Osteoblast (primary cell): ENCODE results near the gene SSBP2. TPM values are rescaled to one million over a fixed set of nuclear protein-coding genes. Genes with fewer than 3 reads are reported as not detected.

Source experiments
- DNase-seq: peaks from one replicate; pipeline ENCODE4 v3.0.0; 2011; ENCODE audit warnings: low spot score, mixed read lengths; ENCODE audit not compliant: insufficient read length; ENCODE audit errors: missing footprints
- H2AFZ ChIP-seq: 2 replicates; pipeline ENCODE4 v1.6.0; 2011; ENCODE audit warnings: mild to moderate bottlenecking, low read length
- H3K27ac ChIP-seq: 2 replicates; pipeline ENCODE4 v1.5.1; 2011; ENCODE audit warnings: mild to moderate bottlenecking, low read depth, low read length, moderate library complexity
- H3K27me3 ChIP-seq: 2 replicates; pipeline ENCODE4 v1.6.0; 2012; ENCODE audit warnings: mild to moderate bottlenecking, control low read depth, inconsistent platforms, low read length, moderate library complexity; ENCODE audit not compliant: insufficient read depth
- H3K36me3 ChIP-seq: 2 replicates; pipeline ENCODE4 v1.5.1; 2011; ENCODE audit warnings: mild to moderate bottlenecking, low read length, control low read depth, moderate library complexity; ENCODE audit not compliant: insufficient read depth
- H3K4me1 ChIP-seq: 2 replicates; pipeline ENCODE4 v1.5.1; 2011; ENCODE audit warnings: mild to moderate bottlenecking, low read length, control low read depth, moderate library complexity; ENCODE audit not compliant: insufficient read depth
- H3K4me2 ChIP-seq: 2 replicates; pipeline ENCODE4 v1.6.0; 2011; ENCODE audit warnings: mild to moderate bottlenecking, low read length; ENCODE audit not compliant: insufficient read depth
- H3K4me3 ChIP-seq: fragments of 200-600 bp; sonication (generic); 3 replicates; pipeline ENCODE4 v1.5.1; 2012; ENCODE audit warnings: mild to moderate bottlenecking, low read length, inconsistent platforms; ENCODE audit not compliant: insufficient read depth
- H3K79me2 ChIP-seq: 2 replicates; pipeline ENCODE4 v1.6.0; 2012; ENCODE audit warnings: mild to moderate bottlenecking, low read length, control low read depth, inconsistent platforms; ENCODE audit not compliant: insufficient read depth
- H3K9me3 ChIP-seq: 2 replicates; pipeline ENCODE4 v1.5.1; 2011; ENCODE audit warnings: low read depth, low read length, control low read depth
- H4K20me1 ChIP-seq: 2 replicates; pipeline ENCODE4 v1.6.0; 2012; ENCODE audit warnings: mild to moderate bottlenecking, low read length, control low read depth; ENCODE audit not compliant: insufficient read depth
- CTCF ChIP-seq: IDR thresholded peaks from 2 replicates; pipeline ENCODE4 v1.5.1; 2011; ENCODE audit warnings: mild to moderate bottlenecking, low read depth, low read length, moderate library complexity; ENCODE audit errors: extremely low read depth
- total RNA-seq: library from RNA; depleted of rRNA; stranded (reverse); fragments of >200 nt; gene quantifications from 2 replicates; pipeline ENCODE4 v1.2.3, GENCODE V29; 2012

SSBP2 gene
- total RNA-seq, 1 donor = 18.1 TPM

DNA sequence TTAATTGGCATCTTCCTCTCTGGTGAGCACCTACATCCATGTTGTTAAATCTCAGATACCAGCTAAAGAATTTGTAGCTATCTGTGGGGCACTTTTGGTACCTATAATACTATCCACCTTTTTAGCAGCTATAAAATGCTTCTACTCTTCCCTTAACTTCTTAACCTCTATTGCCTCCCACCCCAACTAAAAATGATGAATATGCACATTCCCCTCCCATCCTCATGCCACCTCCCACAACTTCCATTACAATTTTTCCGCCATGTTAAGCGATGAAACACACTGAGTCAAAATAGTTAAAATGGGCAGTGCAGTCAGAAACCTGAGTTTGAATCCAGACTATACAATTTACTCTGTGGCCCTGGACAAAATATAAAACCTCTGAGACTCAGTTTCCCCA, 10.1 kb downstream of the SSBP2 start:
- no peak for TF ChIP-seq CTCF
- H3K36me3 ChIP-seq = no peaks in the 10 kb centered on the region
- H3K9me3 ChIP-seq = no peaks in the 10 kb centered on the region
- no peak overlapping the region for H3K4me2 ChIP-seq
- H3K27me3 ChIP-seq = no peaks in the 10 kb centered on the region
- peaks cover 14% of the 10 kb centered on the region for H3K79me2 ChIP-seq
- H3K4me1 ChIP-seq = no peaks in the 10 kb centered on the region
- H4K20me1 ChIP-seq = no peaks in the 10 kb centered on the region
- H2AFZ ChIP-seq = no peak overlapping the region
- DNase-seq = no peak
- no peak overlapping the region for H3K27ac ChIP-seq
- no peak overlapping the region for H3K4me3 ChIP-seq

- Histone ChIP-seq H3K27ac (no peak overlapping the region), H3K9me3 (no peaks in the 10 kb centered on the region), H3K27me3 (no peaks in the 10 kb centered on the region), H3K79me2 (peaks cover 14% of the 10 kb centered on the region), H3K36me3 (no peaks in the 10 kb centered on the region), H3K4me3 (no peak overlapping the region), H4K20me1 (no peaks in the 10 kb centered on the region), H3K4me2 (no peak overlapping the region), H3K4me1 (no peaks in the 10 kb centered on the region), H2AFZ (no peak overlapping the region)
- no peak for TF ChIP-seq CTCF
- no peak for DNase-seq
Measured at GRCh38 chr5:81739291-81739690, 11.6 kb downstream of the SSBP2 start.

DNA sequence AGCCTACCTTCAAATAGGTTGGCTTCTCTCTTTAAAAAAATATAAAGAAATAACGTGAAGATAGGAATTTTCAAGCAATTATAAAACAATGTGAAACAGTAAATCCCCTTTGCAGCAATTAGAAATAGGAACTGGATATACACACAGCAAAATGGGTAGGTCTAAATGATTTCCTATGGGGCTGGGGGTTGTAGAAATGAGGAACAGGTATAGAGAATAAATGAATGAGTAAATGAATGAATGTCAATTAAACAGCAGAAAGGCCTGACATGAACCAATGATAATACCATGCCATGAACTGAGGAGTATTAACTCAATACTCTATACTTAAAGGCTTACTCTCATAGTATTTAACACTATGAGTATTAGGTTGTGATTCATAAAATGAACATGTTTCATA, 21.6 kb downstream of the SSBP2 start:
- Histone ChIP-seq H3K79me2 (peaks cover 4% of the 10 kb centered on the region), H3K27ac (no peak overlapping the region), H4K20me1 (peaks cover 3% of the 10 kb centered on the region), H3K36me3 (no peaks in the 10 kb centered on the region), H3K4me2 (no peak overlapping the region), H2AFZ (no peak overlapping the region), H3K4me1 (no peaks in the 10 kb centered on the region), H3K4me3 (no peak overlapping the region), H3K9me3 (no peaks in the 10 kb centered on the region), H3K27me3 (no peaks in the 10 kb centered on the region)
- DNase-seq = no peak
- no peak for TF ChIP-seq CTCF

GRCh38 chr5:81728301-81728700, 22.6 kb downstream of the SSBP2 start:
- no peak overlapping the region for H3K4me2 ChIP-seq
- TF ChIP-seq CTCF = no peak
- H3K4me3 ChIP-seq = no peak overlapping the region
- H2AFZ ChIP-seq = no peak overlapping the region
- peaks cover 4% of the 10 kb centered on the region for H3K79me2 ChIP-seq
- no peak for DNase-seq
- H3K4me1 ChIP-seq = no peaks in the 10 kb centered on the region
- H4K20me1 ChIP-seq = peaks cover 3% of the 10 kb centered on the region
- H3K36me3 ChIP-seq = no peaks in the 10 kb centered on the region
- no peaks in the 10 kb centered on the region for H3K9me3 ChIP-seq
- no peak overlapping the region for H3K27ac ChIP-seq
- no peaks in the 10 kb centered on the region for H3K27me3 ChIP-seq
